Stimulated activated naive CD8-positive, alpha-beta T cell treated with anti-CD3 and anti-CD28 coated beads, Interleukin-15, Interleukin-2, amounts not matched to agents 100 U/mL and 50 U/mL, for 24 hours (primary cell): ENCODE results near the gene ANXA8L1.
"Not testable (repeated sequence)": the region's sequence is repeated elsewhere in the genome, so short reads cannot be mapped to it uniquely, and the experiment has no call there.

Source experiments
- ATAC-seq: fragments of 150-1000 bp; cut with Tn5 transposase; one replicate; pipeline ENCODE4 v1.10.0; 2021
- DNase-seq: peaks from one replicate; pipeline ENCODE4 v3.0.0; 2021

ANXA8L1 gene

GRCh38 chr10:46375406-46375805 lies at the start of gene ANXA8L1:
Gene ANXA8L1 (plus strand): TSS chr10:46375776. CDS start chr10:46375852, 76 bp downstream.
- DNase-seq, ATAC-seq: not testable (repeated sequence)

DNA sequence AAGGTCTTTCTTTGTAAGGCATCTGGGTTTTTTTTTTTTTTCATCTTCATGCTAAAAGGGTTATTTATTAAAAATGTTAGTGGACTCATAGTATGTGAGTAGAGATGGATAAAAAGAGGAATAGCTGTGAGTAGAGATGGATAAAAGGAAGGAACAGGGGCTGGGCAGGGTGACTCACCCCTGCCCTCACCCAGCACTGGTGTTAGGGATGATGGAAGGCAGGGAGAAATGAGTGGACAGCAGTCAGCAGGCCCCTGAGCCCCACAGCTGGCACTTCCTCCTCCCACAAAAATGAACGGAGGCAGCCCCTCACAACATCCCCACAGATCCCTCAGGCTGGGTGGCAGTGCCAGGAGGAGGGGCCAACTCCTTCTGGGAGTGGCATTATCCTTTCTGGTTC lies 49.5 kb upstream of the ANXA8L1 start:
- no peak for DNase-seq
- no peak for ATAC-seq

DNA sequence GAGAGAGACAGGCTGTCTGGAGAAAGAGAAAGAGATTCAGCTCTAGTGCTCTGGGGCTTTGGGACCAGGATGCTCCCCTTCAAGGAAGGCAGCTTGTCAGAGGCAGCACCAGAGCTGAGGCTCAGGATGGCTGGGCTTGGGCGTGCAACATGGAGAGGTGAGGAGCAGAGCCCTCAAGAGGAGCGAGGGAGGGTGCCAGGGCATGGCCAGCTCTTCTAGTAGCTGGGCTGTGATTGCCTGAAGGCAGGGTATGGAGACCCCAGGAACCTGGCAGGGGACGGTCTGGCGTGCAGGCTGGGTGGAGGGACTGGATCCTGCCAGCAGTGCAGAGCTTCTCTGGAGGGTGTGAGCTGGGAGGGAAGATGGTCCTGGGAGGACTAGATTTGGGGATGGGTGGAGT lies 48.6 kb upstream of the ANXA8L1 start:
- DNase-seq, result no peak
- no peak for ATAC-seq

GRCh38 chr10:46327685-46328084 lies 47.9 kb upstream of the ANXA8L1 start:
- ATAC-seq (no peak), DNase-seq (no peak)

DNA sequence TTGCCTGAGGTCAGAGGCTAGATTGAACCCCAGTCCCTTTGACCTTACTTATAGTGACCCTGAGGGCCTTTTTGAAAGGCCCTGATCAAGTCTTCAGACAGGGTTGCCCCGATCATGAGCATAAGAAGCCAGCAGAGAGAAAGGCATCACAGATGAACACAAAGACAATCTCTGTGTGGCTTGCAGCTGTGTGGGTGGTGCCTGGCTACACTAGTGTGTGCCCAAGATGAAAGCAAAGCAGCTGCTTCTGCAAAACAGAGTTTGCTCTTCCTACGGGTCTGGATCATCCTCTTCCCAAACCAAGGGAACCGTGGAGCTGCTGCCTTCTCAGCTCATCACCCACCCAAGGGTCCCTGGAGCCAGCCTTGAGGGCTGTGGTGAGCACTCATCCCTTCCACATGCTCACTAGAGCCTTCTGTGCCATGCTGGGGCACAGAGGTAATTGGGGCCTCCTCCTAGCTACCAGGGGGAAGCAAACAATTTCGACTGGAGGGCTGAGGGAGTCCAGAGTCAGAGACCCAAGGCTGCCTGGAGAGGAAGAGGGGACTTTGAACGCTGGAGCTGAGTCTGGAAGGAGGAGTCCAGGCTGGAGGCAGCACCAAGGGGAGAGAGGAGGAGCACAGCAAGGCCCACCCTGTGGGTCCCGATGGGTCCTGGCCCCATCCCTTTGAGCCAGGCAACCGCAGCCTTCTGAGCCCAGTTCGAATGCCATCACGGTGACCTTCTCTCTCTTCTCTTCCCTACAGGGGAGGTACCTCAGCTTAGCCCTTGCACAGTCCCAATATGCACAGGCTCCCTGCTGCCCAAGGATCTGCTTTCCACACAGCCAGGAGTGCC lies 46.5 kb upstream of the ANXA8L1 start:
- ATAC-seq (no peak), DNase-seq (no peak)

DNA sequence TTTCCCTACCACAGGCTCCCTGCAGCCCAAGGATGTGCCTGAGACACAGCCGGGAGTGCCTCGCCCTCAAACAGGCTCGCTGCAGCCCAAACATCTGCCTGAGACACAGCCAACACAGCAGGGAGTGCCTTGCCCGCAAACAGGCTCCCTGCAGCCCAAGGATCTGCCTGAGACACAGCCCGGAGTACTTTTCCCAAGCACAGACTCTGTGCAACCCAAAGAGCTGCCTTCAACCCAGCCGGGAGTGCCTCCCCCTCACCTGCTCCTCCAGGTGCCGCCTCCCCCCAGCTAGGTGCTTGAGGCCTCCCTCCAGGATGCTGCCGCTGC lies 45.9 kb upstream of the ANXA8L1 start:
- DNase-seq (no peak), ATAC-seq (no peak)

DNA sequence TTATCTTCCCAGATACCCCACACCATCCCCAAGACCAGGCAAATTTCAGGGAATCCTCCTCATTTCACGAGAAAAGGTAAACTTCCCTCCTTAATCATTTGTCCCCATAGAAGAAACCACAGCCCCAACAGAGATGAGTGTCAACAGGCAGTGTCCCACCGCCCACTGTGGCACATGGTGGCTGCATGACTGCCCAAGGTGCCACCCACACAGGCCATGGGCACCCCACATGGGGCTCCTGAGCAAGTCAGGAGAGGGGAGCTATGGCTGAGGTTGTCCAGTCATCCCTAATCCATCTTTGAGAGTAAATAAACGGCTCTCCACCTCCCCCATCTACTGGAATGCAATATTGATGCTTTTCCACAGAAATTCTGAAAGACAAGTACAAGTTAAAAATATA lies 44.7 kb upstream of the ANXA8L1 start:
- DNase-seq, result no peak
- ATAC-seq, result no peak

DNA sequence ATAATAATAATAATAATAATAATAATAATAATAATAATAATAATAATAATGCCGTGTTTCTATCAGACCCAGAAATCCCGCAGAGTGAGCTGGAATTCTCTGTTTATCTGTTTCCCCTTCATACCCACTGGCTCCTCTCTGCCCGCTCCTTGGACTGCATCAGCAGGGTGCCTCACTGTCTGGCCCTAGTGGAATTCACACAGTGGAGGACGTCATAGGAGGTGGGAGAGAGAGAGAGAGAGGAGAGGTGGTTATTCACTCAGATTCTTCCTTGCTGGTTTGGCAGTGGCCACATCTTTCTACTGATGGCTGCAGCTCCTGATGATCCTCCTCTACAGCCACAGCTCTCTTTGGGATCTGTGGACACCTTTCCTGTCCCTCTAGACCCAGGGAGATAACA lies 10.1 kb upstream of the ANXA8L1 start:
- DNase-seq, ATAC-seq: not testable (repeated sequence)

DNA sequence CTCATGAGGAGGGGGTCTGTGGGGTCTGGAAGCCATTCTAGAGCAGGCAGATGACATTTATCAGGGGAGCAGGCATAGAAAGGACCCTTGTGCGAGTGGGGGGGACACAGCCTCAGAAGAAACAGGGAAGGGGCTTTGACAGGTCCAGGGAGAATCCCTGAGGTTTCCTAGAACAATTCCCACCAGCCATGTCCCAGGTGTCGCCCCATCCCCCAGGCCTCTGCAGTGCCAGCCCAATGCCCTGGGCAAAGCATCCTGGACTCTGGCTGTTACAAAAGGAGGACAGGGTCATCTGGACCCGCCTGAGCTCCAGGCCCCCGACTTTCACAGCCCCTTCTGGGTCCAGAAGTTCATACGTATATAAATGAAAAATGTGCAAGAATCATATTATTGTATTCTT lies 8.4 kb upstream of the ANXA8L1 start:
- ATAC-seq, DNase-seq: not testable (repeated sequence)

DNA sequence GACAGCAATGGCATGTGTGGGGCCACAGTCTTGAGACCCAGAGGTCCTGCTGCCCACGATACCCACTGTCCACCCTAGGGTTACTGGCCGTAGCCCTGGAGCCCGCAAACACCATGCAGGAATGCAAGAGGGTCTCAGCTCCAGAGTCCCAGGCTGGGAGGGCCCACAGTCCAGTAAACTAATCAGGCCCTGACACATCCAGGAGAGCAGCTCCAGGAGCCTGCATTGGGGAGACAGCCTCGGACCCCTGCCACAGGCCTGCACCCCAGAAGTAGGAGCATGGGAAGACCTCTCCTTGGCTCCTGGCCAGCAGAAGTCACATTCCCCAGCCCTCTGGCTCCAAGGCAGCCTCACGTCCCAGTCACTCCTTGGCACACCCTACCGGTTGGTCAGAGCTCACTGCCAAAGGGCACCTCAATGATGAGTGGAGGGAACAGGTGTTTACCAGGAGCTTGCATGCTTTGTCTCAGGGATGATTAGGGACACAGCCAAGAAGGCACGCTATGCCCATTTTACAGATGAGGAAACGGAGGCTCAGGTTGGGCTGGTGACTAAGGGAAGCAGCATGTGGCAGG lies 7.8 kb upstream of the ANXA8L1 start:
- DNase-seq, ATAC-seq: not testable (repeated sequence)

GRCh38 chr10:46368956-46369355 lies 6.6 kb upstream of the ANXA8L1 start:
- ATAC-seq, DNase-seq: not testable (repeated sequence)

GRCh38 chr10:46374410-46374809 lies 1.2 kb upstream of the ANXA8L1 start:
- ATAC-seq, DNase-seq: not testable (repeated sequence)

DNA sequence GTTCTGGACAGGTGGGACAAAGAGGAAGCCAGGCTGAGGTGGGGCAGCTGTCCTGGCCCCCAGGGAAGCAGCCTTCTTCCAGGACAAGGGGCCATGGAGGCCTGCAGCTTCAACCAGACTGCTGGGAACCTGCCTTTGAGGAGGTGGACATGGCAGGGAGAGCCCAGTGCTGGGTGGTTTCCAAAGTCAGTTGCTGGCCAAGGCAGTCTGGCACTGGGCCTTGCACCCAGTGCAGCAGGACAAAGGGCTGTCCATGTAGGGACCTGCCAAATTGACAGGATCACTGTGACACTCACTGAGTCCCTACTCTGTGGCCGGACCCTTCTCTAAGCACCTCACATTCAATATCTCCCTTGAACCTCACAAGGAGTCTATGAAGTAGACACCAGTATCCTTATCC lies 1.4 kb downstream of the ANXA8L1 start:
- DNase-seq, ATAC-seq: not testable (repeated sequence)

DNA sequence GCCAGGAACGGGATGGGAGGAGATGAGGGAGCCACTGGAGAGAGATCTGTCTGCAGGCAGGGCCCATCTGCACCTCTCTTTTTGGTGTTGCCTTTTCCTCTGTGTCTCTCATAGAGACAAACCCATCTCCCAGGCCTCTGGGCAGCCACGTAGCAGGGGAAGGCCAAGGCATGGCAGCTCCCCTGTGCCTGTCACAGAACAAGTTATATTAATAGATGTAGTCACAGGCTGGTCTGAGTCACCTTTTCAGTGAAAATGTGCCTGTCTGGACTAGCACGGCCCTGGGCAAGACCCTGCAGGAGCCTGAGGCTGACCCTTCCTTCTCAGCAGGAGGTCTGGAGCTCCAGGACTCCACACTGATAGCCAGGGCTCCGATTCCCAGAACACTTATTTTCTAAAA lies 2.1 kb downstream of the ANXA8L1 start:
- not testable (repeated sequence) for ATAC-seq, DNase-seq

GRCh38 chr10:46378108-46378507 lies 2.5 kb downstream of the ANXA8L1 start:
- peak; percentile 71 for ATAC-seq
- DNase-seq, result not testable (repeated sequence)

DNA sequence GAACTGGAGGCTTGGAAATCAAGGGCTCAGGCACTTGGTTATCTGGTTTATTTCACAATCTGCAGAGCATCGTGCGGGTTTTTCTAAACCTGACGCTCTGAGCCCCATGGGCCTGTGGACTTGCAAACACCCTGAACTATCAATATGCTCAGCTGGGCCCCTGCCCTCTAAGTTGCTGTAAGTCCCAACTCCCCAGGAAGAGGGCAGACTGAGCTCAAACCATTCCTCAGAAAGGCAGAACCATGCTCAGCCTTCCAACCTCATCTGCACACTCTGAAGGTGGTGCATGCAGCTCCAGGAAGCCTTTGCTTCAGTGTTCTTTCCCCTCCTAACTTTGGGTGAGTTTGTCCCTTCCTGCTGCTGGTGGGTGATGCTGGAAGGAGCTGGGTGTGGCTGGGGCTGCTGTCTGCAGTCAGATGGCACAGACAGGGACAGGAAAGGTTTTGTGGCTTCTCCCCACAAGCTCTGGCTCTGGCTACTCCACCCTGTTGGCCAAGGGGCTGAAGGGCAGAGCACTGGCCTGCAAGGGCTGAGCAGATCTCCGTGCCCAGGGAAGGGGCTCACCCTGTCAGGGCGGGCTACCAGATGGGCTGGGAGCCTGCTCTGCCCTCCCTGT lies 3.8 kb downstream of the ANXA8L1 start:
- ATAC-seq, DNase-seq: not testable (repeated sequence)

DNA sequence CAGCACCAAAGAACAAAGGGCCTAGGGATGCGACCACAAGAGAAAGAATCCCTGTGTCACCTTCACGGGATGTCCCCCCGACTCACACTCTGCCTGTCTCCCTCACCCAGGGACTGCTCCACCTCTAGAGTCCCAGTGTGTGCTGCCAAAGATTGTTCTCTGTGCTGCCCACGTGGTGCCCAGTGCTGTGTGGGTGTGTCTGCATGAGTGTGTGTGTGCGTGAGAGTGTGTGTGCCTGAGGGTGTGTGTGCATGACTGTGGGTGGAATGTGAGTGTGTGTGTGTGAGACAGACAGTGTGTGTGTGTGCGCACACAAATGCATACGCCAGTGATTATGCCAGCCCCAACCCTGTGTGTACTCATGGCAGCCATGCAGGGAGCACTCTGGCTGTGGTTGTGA lies 10.3 kb downstream of the ANXA8L1 start:
- not testable (repeated sequence) for ATAC-seq, DNase-seq

- DNase-seq, result not testable (repeated sequence)
- ATAC-seq, result peak; percentile 83
Measured at GRCh38 chr10:46386694-46387093, 11.1 kb downstream of the ANXA8L1 start.

DNA sequence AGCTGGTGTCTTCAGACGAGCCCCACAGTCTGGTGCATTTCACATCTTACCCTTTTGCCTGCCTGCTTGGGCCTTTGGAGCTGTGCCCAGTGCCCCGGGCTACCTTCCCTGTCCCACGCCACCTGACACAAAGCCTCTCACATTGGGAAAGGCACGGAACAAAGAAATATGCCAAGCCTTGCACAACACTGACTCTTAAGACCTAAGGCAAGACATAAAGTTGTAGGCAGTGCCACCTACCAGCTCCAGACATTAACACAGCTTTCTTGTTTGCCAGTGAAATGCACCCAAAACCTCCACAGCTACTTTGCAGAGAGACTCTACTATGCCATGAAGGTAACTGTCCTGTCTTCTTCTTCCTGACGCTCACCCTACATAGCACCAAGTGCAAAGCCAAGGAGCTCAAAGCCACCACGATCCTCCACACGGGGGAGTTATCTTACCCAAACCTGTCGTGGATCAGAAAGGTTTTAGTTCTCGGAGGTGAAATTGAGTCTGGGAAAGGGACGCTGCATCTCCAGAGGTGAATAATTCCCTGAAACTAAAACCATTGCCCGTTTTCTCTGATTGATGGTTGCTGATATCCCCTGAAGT lies 11.8 kb downstream of the ANXA8L1 start:
- not testable (repeated sequence) for ATAC-seq, DNase-seq

GRCh38 chr10:46391422-46391821 lies 15.8 kb downstream of the ANXA8L1 start:
- ATAC-seq, result not testable (repeated sequence)

GRCh38 chr10:46396441-46397279 lies 21.1 kb downstream of the ANXA8L1 start:
- DNase-seq, ATAC-seq: not testable (repeated sequence)

More at GRCh38 chr10:46391422-46391821, 15.8 kb downstream of the ANXA8L1 start:
- not testable (repeated sequence) for DNase-seq

DNA sequence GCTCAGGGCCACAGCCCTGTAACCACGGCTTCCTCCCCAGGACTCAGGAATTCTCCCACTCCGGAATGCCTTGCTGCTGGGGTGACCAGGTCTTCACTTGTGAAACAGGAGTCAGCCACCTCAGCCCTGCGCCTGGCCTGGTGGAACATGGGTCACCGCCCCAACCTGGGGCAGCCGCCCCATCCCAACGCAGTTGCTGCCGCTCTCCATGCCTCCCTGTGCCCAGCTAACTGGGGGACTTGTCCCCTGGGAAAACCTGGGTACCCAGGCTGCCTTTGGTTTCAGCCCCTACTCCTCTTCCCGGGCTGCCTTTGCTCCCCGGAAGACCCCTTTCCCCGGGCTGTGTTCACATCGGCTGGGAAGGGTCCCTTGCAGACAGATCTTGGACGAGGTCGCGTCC lies 22.2 kb downstream of the ANXA8L1 start:
- ATAC-seq, DNase-seq: not testable (repeated sequence)
